DMS 273 (cell line): ENCODE results near the gene COPRS.

Experiments used
- DNase-seq: peaks from one replicate; lab custom pipeline; 2025; ENCODE audit not compliant: unreplicated experiment; lab: John Stamatoyannopoulos, UW

Gene COPRS

GRCh38 chr17:31858642-31859486 is at the start of gene COPRS:
TSS of gene COPRS (minus strand) at chr17:31859244. CDS start at chr17:31859199, 45 bp downstream.
- DNase-seq = peak; percentile 92

GRCh38 chr17:31908386-31908785 is 49.3 kb upstream of the COPRS start:
- DNase-seq = peak; percentile 19

GRCh38 chr17:31907342-31907962 is 48.4 kb upstream of the COPRS start:
- peak; percentile 75 for DNase-seq

- DNase-seq = no peak
These were observed 44.4 kb upstream of the COPRS start for GRCh38 chr17:31903401-31903800.

- DNase-seq = no peak
These were observed 43.6 kb upstream of the COPRS start for GRCh38 chr17:31902693-31903092.

GRCh38 chr17:31900877-31901276 is 41.8 kb upstream of the COPRS start:
- DNase-seq = peak; percentile 42

- DNase-seq = no peak
These were observed 29.1 kb upstream of the COPRS start for GRCh38 chr17:31888124-31888523.

GRCh38 chr17:31882571-31882970 is 23.5 kb upstream of the COPRS start:
- DNase-seq = no peak

GRCh38 chr17:31880311-31880710 is 21.3 kb upstream of the COPRS start:
- no peak for DNase-seq

GRCh38 chr17:31878703-31879073 is 19.6 kb upstream of the COPRS start:
- no peak for DNase-seq

- DNase-seq = no peak
These were observed 19.1 kb upstream of the COPRS start for GRCh38 chr17:31877911-31878702.

GRCh38 chr17:31877341-31877740 is 18.3 kb upstream of the COPRS start:
- DNase-seq = no peak

GRCh38 chr17:31875081-31875480 is 16.0 kb upstream of the COPRS start:
- no peak for DNase-seq

GRCh38 chr17:31869797-31870568 is 10.9 kb upstream of the COPRS start:
- DNase-seq = no peak

- no peak for DNase-seq
These were observed 10.0 kb upstream of the COPRS start for GRCh38 chr17:31869031-31869430.

GRCh38 chr17:31859487-31860008 is 504 bp upstream of the COPRS start:
- DNase-seq = no peak

- DNase-seq = peak; percentile 43
These were observed 963 bp downstream of the COPRS start for GRCh38 chr17:31857920-31858641.

GRCh38 chr17:31856750-31857149 is 2.3 kb downstream of the COPRS start:
- DNase-seq = no peak

GRCh38 chr17:31854672-31855071 is 4.4 kb downstream of the COPRS start:
- DNase-seq = no peak

- DNase-seq = no peak
These were observed 5.1 kb downstream of the COPRS start for GRCh38 chr17:31853911-31854470.
